LoVo (cell line): ENCODE data around the gene PPP3CB.
"Not testable (repeated sequence)": the region's sequence is repeated elsewhere in the genome, so short reads cannot be mapped to it uniquely, and the experiment has no call there.

ENCODE experiments used
- DNase-seq: peaks from one replicate; pipeline ENCODE4 v3.0.0-alpha.2; 2016; ENCODE audit warnings: low spot score

Gene PPP3CB

DNA sequence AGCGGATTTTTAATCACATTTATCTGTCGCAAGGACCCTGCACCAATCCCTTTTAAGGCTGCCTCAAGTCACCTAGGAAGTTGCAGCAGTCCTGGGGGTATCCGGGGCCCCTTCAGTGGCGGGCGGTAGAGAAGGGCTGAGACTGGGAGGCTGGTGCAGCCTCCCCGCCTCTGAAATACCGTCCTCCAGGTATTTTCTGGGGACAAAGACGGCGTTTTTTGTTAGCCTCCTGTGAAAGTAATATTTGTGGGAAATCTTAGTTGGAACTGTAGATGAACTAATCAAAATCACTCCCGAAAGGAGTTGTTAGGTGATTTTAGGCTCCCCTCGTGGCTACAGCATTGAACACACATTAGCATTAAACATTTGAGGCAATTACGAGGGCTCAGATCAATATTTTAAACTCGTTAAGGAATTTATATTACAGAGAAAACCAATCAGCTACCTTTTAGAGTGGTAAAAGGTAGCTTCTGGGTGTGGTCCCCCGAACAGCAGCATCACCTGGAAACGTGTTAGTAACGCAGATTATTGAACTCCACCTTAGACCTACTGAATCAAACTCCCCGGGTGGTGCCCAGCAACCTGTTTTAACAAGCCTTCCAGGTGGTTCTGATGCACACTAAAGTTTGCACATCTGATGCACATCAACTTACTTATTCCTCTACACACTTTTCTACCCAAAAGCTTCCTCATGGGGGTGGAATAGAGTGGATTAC, 81.4 kb downstream of the PPP3CB start:
- peak; percentile 31 for DNase-seq

DNA sequence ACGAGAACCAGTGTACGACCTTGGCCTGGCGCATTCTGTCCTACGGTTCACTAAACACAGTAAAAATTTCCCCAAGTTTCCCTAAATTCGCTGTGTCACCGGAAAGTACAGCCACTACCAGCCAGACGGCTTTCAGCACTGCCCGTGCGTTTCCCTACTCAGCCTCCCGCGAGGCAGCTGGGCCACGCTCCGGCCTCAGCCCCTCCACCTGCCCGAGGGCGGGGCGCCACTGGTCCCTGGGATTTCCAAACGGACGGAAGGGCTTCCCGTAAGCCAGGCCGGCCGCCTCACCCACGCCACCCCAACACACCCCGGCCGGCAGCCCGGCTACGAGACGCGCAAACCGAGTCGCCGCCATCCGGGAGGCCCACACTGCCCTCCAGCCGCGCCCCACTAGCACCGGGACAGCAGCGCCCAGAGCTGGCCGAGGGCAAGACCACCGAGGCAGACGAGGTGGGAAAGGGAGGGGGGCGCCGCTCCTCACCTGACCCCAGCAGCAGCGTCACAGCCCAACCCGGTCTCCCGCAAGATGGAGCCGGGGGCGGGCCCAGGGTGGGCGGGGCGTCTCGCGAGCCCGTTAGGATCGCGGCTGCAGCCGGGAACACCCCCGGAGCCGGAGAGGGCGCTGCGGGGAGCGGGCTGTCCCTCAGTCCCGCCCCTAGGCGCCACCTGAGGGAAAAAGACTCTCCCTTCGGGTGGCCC, 82.1 kb downstream of the PPP3CB start, which contains the start of gene ANXA7:
Gene ANXA7, minus strand, starts transcription at position 531 of the 702 bp plus-strand sequence. CDS start 13,202 bp downstream, outside the sequence.
- DNase-seq: peak; percentile 94

DNA sequence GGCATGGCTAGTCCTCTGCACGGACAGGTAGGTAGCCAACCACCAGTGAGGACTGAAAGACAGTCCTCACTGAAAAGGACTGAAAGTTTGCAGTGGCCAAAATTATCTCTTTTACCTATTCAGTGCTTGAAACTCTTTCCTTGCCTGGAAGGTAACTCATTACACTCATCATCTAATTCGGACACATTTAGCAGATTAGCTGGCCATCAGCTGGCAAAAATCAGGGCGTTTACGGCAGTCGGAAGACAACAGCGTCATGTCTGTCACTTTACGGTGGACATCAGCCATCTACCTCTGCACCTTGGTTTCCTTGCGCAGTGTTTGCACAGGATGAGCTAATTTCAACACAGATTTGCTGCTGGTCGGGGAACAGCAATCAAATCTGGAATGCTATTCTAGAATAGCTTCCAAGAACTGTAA, 82.7 kb downstream of the PPP3CB start:
- peak; percentile 54 for DNase-seq

DNA sequence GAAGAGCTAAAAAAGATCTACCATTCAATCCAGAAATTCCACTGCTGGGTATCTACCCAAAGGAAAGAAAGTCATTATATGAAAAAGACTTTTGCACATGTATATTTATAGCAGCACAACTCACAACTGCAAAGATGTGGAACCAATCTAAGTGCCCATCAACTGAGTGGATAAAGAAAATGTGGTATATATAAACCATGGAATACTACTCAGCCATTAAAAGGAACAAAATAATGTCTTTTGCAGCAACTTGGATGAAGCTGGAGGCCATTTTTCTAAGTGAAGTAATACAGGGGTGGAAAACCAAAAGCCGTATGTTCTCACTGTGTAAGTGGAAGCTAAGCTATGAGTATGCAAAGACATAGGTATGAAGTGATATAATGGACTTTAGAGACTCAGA, 84.9 kb downstream of the PPP3CB start:
- DNase-seq: no peak

DNA sequence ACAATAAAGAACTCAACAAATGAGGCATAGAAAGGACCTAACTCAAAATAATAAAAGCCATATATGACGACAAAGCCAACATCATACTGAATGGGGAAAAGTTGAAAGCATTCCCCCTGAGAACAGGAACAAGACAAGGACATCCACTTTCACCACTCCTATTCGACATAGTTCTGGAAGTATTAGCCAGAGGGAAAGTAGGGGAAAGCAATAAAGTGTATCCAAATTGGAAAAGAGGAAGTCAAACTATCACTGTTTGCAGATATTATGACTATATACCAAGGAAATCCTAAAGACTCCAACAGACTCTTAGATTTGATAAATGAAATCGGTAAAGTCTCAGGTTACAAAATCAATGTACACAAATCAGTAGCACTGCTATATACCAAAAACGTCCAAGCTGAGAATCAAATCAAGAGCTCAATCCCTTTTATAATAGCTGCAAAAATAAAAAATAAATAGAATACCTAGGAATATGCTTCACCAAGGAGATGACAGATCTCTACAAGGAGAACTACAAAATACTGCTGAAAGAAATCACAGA, 86.8 kb downstream of the PPP3CB start:
- DNase-seq: no peak

DNA sequence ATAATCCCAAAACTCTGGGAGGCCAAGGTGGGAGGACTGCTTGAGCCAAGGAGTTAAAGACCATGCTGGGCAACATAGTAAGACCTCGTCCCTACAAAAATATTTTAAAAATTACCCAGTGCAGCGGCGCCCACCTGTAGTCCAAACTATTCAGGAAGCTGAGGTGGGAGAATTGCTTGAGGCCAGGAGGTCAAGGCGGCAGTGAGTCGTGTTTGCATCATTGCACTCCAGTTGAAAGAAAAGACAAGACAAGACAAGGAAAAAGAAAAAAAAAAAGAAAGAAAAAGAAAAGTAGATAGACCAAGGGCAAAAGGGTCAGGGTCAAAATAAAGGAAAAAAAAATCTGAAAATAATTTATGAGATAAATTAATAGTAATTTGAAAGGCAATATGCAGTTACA, 87.8 kb downstream of the PPP3CB start:
- DNase-seq: no peak

DNA sequence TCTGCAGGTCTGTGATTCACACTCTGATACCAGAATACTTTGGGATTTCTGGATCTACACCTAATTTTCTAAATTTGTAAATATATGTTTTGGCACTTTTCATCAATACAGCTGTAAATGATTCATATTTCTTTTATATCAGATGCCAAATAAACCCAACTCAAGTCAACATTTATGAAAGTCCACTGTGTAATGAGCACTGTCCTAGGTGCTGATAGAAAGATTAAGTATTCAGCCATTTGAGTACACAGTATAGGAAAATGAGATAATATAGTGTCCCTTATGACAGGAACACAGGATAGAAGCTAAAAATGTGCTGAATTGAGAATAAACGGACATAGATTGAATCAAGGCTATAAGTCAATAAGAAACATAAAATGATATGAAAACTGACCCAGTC, 88.3 kb downstream of the PPP3CB start:
- no peak for DNase-seq

DNA sequence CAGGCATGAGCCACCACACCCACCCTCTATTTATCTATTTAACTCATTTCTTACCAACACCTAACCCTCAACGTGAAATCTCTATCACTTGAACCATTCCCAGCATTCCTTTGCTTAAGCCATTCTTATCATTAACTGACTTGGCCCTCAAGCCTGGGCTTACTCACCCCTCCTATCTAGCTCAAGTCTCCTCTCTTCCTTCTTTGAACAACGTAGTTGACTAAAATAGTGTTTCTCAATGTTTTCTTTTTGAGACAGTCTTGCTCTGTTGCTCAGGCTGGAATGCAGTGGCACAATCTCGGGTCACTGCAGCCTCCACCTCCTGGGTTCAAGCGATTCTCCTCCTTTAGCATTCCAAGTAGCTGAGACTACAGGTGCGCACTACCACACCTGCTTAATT, 89.0 kb downstream of the PPP3CB start:
- DNase-seq: no peak

DNA sequence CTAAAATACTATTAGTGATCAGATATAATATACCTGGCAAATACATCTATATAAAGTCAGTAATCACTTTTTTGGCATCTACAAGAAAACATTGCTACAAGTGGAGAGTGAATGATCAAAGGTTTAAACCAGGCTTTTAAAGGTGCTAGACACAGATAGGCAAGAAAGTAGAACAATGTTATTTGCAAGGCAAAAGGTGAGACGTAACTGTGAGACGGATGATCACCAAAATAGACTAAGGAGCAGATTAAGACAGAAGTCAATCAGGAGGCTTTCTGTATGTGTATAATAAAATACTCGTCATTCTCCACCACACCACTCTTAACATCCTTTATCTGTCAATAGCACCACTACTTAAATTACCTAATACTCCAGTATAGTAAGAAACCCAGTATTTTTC, 90.3 kb downstream of the PPP3CB start:
- no peak for DNase-seq

DNA sequence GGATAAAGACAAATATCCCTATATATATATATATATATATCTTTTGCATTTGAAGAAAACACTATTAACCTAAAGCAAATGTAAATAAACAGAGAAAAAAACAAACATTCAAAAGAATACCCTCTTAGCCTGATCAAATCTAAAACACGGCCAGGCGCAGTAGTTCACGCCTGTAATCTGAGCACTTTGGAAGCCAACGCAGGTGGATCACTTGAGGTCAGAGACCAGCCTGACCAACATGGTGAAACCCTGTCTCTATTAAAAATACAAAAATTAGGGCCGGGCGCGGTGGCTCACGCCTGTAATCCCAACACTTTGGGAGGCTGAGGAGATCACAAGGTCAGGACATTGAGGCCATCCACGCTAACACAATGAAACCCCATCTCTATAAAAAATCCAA, 91.1 kb downstream of the PPP3CB start:
- no peak for DNase-seq

DNA sequence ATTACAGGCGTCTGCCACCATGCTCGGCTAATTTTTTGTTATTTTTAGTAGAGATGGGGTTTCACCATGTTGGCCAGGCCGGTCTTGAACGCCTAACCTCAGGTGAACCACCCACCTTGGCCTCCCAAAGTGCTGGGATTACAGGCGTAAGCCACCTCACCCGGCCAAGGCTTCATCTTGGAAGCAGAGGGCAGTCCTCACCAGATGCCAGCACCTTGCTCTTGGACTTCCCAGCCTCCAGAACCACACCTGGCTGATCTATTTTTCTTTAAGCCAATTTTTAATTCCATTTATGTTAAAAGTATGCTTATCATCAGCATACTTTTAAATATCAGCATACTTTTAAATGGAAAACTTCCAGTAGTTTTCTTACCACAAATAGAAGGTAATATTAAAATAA, 94.2 kb downstream of the PPP3CB start:
- no peak for DNase-seq

DNA sequence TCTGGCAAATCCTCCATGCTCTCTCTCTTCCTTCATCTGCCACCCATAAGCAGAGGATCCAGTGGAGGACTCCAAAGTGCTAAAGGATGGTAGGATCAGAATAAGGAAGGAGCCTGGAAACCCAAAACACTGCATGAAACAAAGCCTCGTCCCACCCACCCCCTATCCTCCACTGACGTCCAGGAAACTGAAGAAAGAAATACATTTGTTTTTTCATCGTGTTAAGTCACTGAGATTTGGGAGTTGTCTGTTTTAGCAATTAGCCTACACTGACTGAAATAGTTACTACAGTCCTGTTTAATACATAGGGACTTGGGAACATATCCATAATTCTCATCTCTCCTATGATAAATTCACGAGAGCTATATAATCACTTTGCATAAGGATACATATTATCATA, 96.8 kb downstream of the PPP3CB start:
- DNase-seq: no peak

DNA sequence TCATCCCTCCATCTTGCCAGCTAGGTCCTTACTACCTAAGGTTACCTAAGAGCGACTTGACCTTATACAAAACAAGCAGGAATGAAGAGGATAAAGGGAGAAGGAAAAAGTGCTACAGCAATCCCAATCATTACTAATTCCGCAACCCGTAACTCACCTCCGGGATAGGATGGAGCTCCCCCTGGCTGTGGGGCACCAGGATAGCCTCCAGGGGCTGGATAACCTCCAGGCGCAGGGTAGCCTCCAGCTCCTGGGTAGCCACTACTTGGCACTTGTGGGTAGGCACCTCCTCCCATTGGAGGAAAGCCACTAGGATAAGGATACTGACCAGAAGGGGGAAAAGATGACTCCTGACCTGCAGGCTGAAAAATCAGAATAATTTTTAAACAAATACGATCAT, 97.8 kb downstream of the PPP3CB start:
- DNase-seq: no peak

DNA sequence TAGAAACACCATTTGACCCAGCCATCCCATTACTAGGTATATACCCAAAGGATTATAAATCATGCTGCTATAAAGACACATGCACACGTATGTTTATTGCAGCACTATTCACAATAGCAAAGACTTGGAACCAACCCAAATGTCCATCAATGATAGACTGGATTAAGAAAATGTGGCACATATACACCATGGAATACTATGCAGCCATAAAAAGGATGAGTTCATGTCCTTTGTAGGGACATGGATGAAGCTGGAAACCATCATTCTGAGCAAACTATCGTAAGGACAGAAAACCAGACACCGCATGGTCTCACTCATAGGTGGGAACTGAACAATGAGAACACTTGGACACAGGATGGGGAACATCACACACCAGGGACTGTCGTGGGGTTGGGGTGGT, 101.5 kb downstream of the PPP3CB start:
- not testable (repeated sequence) for DNase-seq

DNA sequence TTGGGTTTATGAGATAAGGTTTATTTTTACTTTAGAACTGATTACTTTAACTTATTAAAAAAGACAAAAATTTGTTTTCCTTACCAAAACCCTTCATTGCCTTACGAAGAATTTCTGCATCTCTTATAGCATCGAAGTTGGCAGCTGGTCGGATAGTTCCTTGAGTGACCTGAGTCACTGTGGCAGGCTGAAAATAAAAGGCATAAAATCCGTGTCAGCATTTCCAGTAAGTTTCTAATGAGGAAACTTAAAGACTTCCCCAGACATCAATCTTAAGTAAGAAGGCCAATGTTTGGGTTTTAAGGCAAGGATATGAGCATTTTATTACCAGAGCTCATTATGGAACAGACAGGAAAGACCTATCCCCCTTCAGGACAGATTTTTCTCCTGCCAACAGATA, 107.6 kb downstream of the PPP3CB start:
- DNase-seq: no peak

DNA sequence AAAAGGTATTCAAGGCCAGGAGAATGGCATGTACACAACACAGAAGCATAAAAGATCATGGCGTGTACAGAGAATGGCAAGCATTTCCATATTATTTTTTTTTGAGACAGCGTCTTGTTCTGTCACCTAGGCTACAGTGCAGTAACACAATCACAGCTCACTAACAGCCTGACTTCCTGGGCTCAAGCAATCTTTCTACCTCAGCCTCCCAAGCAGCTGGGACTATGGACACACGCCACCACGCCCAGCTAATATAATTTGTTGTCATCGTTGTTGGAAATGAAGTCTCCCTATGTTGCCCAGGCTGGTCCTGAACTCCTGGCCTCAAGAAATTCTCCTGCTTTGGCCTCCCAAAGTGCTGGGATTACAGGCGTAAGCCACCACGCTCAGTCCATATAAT, 109.2 kb downstream of the PPP3CB start:
- DNase-seq: no peak
